Pancreas (tissue), 10 donors: ENCODE measurements around the gene TCEAL6. TPM values are rescaled to one million over a fixed set of nuclear protein-coding genes. Genes with fewer than 3 reads are reported as not detected.
A peak's percentile ranks its signal among the peaks of the same experiment; 100 is the strongest.
"Not testable (repeated sequence)": the region's sequence is repeated elsewhere in the genome, so short reads cannot be mapped to it uniquely, and the experiment has no call there.

Experiments
- ATAC-seq, 4 donors: fragments of 200-7000 bp; cut with Tn5 transposase; one replicate each; pipeline versions ENCODE4 v1.8.0 to v1.9.1; 2020; ENCODE audit warnings: mild to moderate bottlenecking in 4 of 4, moderate library complexity in 4 of 4
- DNase-seq, 6 donors: peaks; one replicate each; pipeline ENCODE4 v3.0.0-alpha.2; 2020
- FAIRE-seq: peaks from 2 replicates; lab custom pipeline; 2012; peaks lifted over from hg19 to GRCh38; lab: Jason Lieb, UNC
- H3K27ac ChIP-seq, 4 donors: fragments of 200-600 bp; sonication (generic); 1 replicate in 3 of 4; 2 replicates in 1 of 4; pipeline versions ENCODE4 v1.5.0 to v1.8.0; 2020
- H3K27me3 ChIP-seq, 4 donors: fragments of 200-600 bp; one replicate each; pipeline ENCODE4 v1.8.0; 2021
- H3K36me3 ChIP-seq, 3 donors: fragments of 200-600 bp; sonication (generic) in 1 of 3; one replicate each; pipeline versions ENCODE4 v1.5.0 to v1.8.0; 2020 to 2021
- H3K4me1 ChIP-seq, 3 donors: fragments of 200-600 bp; one replicate each; pipeline ENCODE4 v1.8.0; 2021
- H3K4me3 ChIP-seq, 4 donors: fragments of 200-600 bp; sonication (generic) in 2 of 4; one replicate each; pipeline versions ENCODE4 v1.5.0 to v1.8.0; 2020 to 2021
- H3K9me3 ChIP-seq, 4 donors: fragments of 200-600 bp; one replicate each; pipeline ENCODE4 v1.8.0; 2021
- WGBS, 2 donors: extraction: QIAGEN DNeasy Blood & Tissue Kit; methylation state at CpG; one replicate each; pipeline ENCODE4 v1.1.7; 2013; 5-methylcytosine and 5-hydroxymethylcytosine counted together
- intact Hi-C, 3 donors: fragments of 100-400 bp; cut with DNase I; formaldehyde crosslinking; loops; one replicate each; pipeline versions ENCODE4 v1.11.1 to v1.14.2; 2022
- polyA plus RNA-seq, 2 donors: library from polyadenylated mRNA; stranded (reverse); fragments of 200-250 nt; gene quantifications; one replicate each; pipeline ENCODE4 v1.2.3, GENCODE V29; 2013
- total RNA-seq, 6 donors: library from RNA; stranded (reverse); fragmentation: NEBNext Ultra II Directional in 4 of 6; extraction: Animal tissue kit (Norgen Biotek cat#: 25700) in 4 of 6; gene quantifications; one replicate each; pipeline versions ENCODE4 v1.2.1 to v1.2.4, GENCODE V29; 2021 to 2023
- TF ChIP-seq, protein P1 (sequence below), 4 donors: fragments of 200-600 bp; sonication (generic) in 3 of 4; IDR thresholded peaks; one replicate each; pipeline versions ENCODE4 v1.5.0 to v1.8.0; 2021; ENCODE audit warnings: antibody characterized with exemption in 4 of 4
- donor health status: healthy with polysubstance abuse.
- donor health status: DM: no; HTN: no; CAD: no; lungs with moderate emphysema.
- donor health status: DM: no; HTN: no; CAD: no.
- donor health status: control.
- donor health status: control.
- donor health status: Bipolar disorder and iron deficiency.
- donor health status: DM: yes; HTN: yes; CAD: no.
- donor health status: DM: no; HTN: no; CAD: no.
- donor health status: DM: no; HTN: no; CAD: no.
- donor health status: DM: yes; HTN: yes; CAD: no.

The TCEAL6 gene
- total RNA-seq (under 1 TPM in 1 of 6 donors, not detected in 5; 0.14 TPM), polyA plus RNA-seq (1 to 10 TPM in 1 of 2 donors, under 1 TPM in 1; 0.49 to 2.2 TPM)

- H3K4me3 ChIP-seq, H3K9me3 ChIP-seq, FAIRE-seq, intact Hi-C loops, H3K36me3 ChIP-seq, H3K27ac ChIP-seq, H3K4me1 ChIP-seq: not testable (repeated sequence)
- peak in 1 of 6 donors; percentile 41 for DNase-seq
- WGBS, 2 donors: 3 to 28% methylated on average over 22 to 25 of the region's 31 CpGs
- ATAC-seq: peak in 2 of 4 donors; percentile 46 to 59
- peaks cover 3 to 16% (median 8%) of the 10 kb centered on the region in 4 donors for H3K27me3 ChIP-seq
Measured at GRCh38 chrX:102142274-102142673, at the start of gene TCEAL6. TSS of gene TCEAL6 (minus strand) at chrX:102142481.

DNA sequence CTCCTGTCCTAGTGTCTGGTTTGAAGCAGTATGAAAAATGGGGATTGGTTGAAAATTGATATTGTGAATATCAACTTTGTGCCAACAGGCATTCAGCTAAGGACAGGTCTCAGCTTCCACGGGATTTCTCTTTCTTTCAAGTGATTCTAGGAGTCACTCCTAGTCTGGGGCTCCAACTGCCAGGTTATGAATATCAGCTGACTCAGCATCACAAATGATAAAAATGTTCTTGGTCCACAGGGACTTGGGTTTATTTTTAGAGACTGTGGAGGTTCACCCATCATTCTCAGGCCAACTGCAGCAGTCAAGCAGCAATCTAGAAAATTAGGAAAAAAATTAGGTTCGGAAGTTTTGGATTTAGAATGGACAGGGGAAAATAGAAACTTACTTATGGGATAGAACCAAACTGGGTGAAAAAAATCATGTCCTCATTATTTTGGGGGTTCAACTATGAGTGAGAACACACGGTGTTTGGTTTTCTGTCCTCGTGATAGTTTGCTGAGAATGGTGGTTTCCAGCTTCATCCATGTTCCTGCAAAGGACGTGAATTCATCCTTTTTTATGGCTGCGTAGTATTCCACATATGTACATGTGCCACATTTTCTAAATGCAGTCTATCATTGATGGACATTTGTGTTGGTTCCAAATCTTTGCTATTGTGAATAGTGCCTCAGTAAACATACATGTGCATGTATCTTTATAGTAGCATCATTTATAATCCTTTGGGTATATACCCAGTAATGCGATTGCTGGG lies 43.9 kb upstream of the TCEAL6 start:
- peaks cover 0 to 4% (median 0%) of the 10 kb centered on the region in 4 donors for H3K27me3 ChIP-seq
- H3K4me1 ChIP-seq: no peaks in the 10 kb centered on the region
- TF ChIP-seq, protein P1, sequence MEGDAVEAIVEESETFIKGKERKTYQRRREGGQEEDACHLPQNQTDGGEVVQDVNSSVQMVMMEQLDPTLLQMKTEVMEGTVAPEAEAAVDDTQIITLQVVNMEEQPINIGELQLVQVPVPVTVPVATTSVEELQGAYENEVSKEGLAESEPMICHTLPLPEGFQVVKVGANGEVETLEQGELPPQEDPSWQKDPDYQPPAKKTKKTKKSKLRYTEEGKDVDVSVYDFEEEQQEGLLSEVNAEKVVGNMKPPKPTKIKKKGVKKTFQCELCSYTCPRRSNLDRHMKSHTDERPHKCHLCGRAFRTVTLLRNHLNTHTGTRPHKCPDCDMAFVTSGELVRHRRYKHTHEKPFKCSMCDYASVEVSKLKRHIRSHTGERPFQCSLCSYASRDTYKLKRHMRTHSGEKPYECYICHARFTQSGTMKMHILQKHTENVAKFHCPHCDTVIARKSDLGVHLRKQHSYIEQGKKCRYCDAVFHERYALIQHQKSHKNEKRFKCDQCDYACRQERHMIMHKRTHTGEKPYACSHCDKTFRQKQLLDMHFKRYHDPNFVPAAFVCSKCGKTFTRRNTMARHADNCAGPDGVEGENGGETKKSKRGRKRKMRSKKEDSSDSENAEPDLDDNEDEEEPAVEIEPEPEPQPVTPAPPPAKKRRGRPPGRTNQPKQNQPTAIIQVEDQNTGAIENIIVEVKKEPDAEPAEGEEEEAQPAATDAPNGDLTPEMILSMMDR (IDR thresholded peaks at IDR 0.05): no peak
- H3K36me3 ChIP-seq: no peaks in the 10 kb centered on the region
- intact Hi-C loops: no loop called here
- DNase-seq (no peak), FAIRE-seq (no peak), ATAC-seq (no peak)
- H3K27ac ChIP-seq: no peak overlapping the region
- WGBS, 2 donors: 58 to 72% methylated on average over 7 of the region's 7 CpGs
- H3K4me3 ChIP-seq: no peak overlapping the region
- H3K9me3 ChIP-seq: no peaks in the 10 kb centered on the region

DNA sequence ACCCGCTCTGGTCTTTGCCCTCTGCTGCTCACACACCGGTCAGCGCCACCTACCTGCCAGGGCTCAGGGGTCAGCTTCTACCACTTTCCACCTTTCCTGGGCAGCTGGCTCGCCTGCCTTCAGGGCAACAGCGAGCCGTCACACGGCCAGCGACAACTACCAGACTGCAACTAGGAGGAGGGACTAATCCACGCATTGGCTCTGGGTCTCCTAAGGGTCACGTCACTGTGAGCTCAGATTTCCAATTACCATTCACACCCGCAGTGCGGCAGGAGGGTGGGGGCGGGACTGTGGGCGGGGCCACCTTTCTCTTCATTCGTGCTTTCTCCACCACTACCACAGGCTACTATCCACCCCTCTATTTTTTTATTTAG lies 13.5 kb upstream of the TCEAL6 start, which contains the start of gene BEX5:
TSS of gene BEX5 (minus strand) at position 172 of the 374 bp plus-strand sequence. CDS start 1,712 bp downstream, outside the sequence.
- 1 to 26% methylated on average over 15 of the region's 15 CpGs for WGBS, 2 donors
- Histone ChIP-seq H3K27ac (peak within 1 kb of the TSS; percentile 37 to 79 (median 70)), H3K4me1 (no peaks in the 10 kb centered on the region), H3K27me3 (peaks cover 0 to 4% (median 0%) of the 10 kb centered on the region in 4 donors), H3K4me3 (peak within 1 kb of the TSS; percentile 8 to 52 (median 27)), H3K36me3 (no peaks in the 10 kb centered on the region), H3K9me3 (no peaks in the 10 kb centered on the region)
- peak; percentile 97 to 99 (median 98) for ATAC-seq
- intact Hi-C loops: no loop called here
- peak; percentile 72 to 85 (median 78) for DNase-seq
- TF ChIP-seq, protein P1 (IDR thresholded peaks at IDR 0.05): no peak
- FAIRE-seq: no peak

GRCh38 chrX:102154900-102155805 lies 12.9 kb upstream of the TCEAL6 start:
- no peaks in the 10 kb centered on the region for H3K9me3 ChIP-seq
- intact Hi-C loops: no loop called here
- DNase-seq (peak; percentile 5 to 61 (median 22)), FAIRE-seq (no peak), ATAC-seq (peak; percentile 51 to 73 (median 68))
- TF ChIP-seq, protein P1 (IDR thresholded peaks at IDR 0.05): no peak
- peak overlapping the region; percentile 37 to 79 (median 70) for H3K27ac ChIP-seq
- peak overlapping the region; percentile 8 to 52 (median 27) for H3K4me3 ChIP-seq
- H3K36me3 ChIP-seq: no peaks in the 10 kb centered on the region
- H3K27me3 ChIP-seq: peaks cover 0 to 4% (median 0%) of the 10 kb centered on the region in 4 donors
- 1 to 33% methylated on average over 32 of the region's 32 CpGs for WGBS, 2 donors
- H3K4me1 ChIP-seq: no peaks in the 10 kb centered on the region
